Keratinocyte (primary cell): ENCODE data around the gene MAPT. TPM values are rescaled to one million over a fixed set of nuclear protein-coding genes. Genes with fewer than 3 reads are reported as not detected.

Source experiments
- DNase-seq: peaks from one replicate; pipeline ENCODE4 v3.0.0-alpha.2; 2011; ENCODE audit warnings: low read depth, missing footprints, low spot score
- FAIRE-seq: peaks from 2 replicates; lab custom pipeline; 2011; peaks lifted over from hg19 to GRCh38; lab: Jason Lieb, UNC
- H2AFZ ChIP-seq: 2 replicates; pipeline ENCODE4 v1.6.0; 2012; ENCODE audit warnings: low read length, control low read depth, inconsistent platforms; ENCODE audit not compliant: control insufficient read depth
- H3K27ac ChIP-seq: 2 replicates; pipeline ENCODE4 v1.5.1; 2011; ENCODE audit warnings: low read length; ENCODE audit not compliant: control insufficient read depth, insufficient read depth
- H3K27me3 ChIP-seq: 3 replicates; pipeline ENCODE4 v1.6.0; 2011; ENCODE audit warnings: low read length; ENCODE audit not compliant: control insufficient read depth, insufficient read depth; ENCODE audit errors: extremely low read depth
- H3K36me3 ChIP-seq, 2 experiments: 2 replicates in 1 of 2; 3 replicates in 1 of 2; pipeline ENCODE4 v1.5.1; 2011; ENCODE audit warnings: low read length in 2 of 2, mild to moderate bottlenecking in 1 of 2; ENCODE audit not compliant: control insufficient read depth in 2 of 2, insufficient read depth in 2 of 2; ENCODE audit errors: extremely low read depth in 1 of 2
- H3K4me1 ChIP-seq: 3 replicates; pipeline ENCODE4 v1.5.1; 2011; ENCODE audit warnings: low read length; ENCODE audit not compliant: control insufficient read depth, insufficient read depth; ENCODE audit errors: extremely low read depth
- H3K4me2 ChIP-seq: 3 replicates; pipeline ENCODE4 v1.6.0; 2011; ENCODE audit warnings: low read depth, low read length; ENCODE audit not compliant: control insufficient read depth, insufficient read depth; ENCODE audit errors: extremely low read depth
- H3K4me3 ChIP-seq, 3 experiments: fragments of 200-600 bp in 1 of 3; sonication (generic) in 1 of 3; 2 replicates in 2 of 3; 3 replicates in 1 of 3; pipeline ENCODE4 v1.5.1; 2011 to 2016; ENCODE audit warnings: low read length in 3 of 3, mild to moderate bottlenecking in 3 of 3, control low read depth in 2 of 3, inconsistent platforms in 1 of 3, low read depth in 1 of 3, mixed read lengths in 1 of 3, mixed run types in 1 of 3, moderate library complexity in 1 of 3; ENCODE audit not compliant: control insufficient read depth in 2 of 3, insufficient read depth in 2 of 3; ENCODE audit errors: extremely low read depth in 1 of 3
- H3K79me2 ChIP-seq: 2 replicates; pipeline ENCODE4 v1.6.0; 2012; ENCODE audit warnings: low read length; ENCODE audit not compliant: control insufficient read depth, insufficient read depth
- H3K9ac ChIP-seq: 3 replicates; pipeline ENCODE4 v1.6.0; 2011; ENCODE audit warnings: low read length; ENCODE audit not compliant: control insufficient read depth, insufficient read depth; ENCODE audit errors: extremely low read depth
- H3K9me1 ChIP-seq: 3 replicates; pipeline ENCODE4 v1.6.0; 2011; ENCODE audit warnings: low read length; ENCODE audit not compliant: control insufficient read depth, insufficient read depth; ENCODE audit errors: extremely low read depth
- H3K9me3 ChIP-seq: 2 replicates; pipeline ENCODE4 v1.5.1; 2012; ENCODE audit warnings: low read depth, low read length; ENCODE audit not compliant: control insufficient read depth
- H4K20me1 ChIP-seq: 3 replicates; pipeline ENCODE4 v1.6.0; 2011; ENCODE audit warnings: low read length; ENCODE audit not compliant: control insufficient read depth, insufficient read depth; ENCODE audit errors: extremely low read depth
- EZH2 ChIP-seq: IDR thresholded peaks from one replicate; pipeline ENCODE4 v1.6.1; 2012; ENCODE audit warnings: inconsistent platforms, mild to moderate bottlenecking, low read length, moderate library complexity
- dilution Hi-C: fragments of 300-500 bp; cut with MboI; formaldehyde crosslinking; loops from one replicate; pipeline ENCODE4 v1.7.0; 2020; ENCODE audit warnings: low sequenced_read_pairs; ENCODE audit not compliant: extremely low pct_ligation_motif_present
- polyA plus RNA-seq, 5 experiments: library from polyadenylated mRNA; depleted of rRNA in 3 of 5; stranded (reverse) in 3 of 5; stranded (forward) in 1 of 5; unstranded in 1 of 5; fragments of >200 nt; gene quantifications; 1 replicate in 1 of 5; 2 replicates in 3 of 5; 3 replicates in 1 of 5; pipeline versions ENCODE4 v1.2.1 to v1.2.3, GENCODE V29; 2011 to 2012; ENCODE audit warnings: missing spikeins in 2 of 5, low read depth in 1 of 5, low replicate concordance in 1 of 5
- TF ChIP-seq, protein P1 (sequence below), 3 experiments: IDR thresholded peaks in 1 of 3; conservative IDR thresholded peaks in 1 of 3; optimal IDR thresholded peaks in 1 of 3; 2 replicates in 2 of 3; 3 replicates in 1 of 3; pipeline versions ENCODE3 to v1.5.1; 2011; ENCODE audit warnings: low read length in 3 of 3, mild to moderate bottlenecking in 3 of 3, moderate library complexity in 2 of 3, control low read depth in 1 of 3, inconsistent platforms in 1 of 3; ENCODE audit not compliant: insufficient read depth in 2 of 3; ENCODE audit errors: extremely low read depth in 1 of 3

Gene MAPT
- polyA plus RNA-seq, 1 donor (not counting 4 experiments of a cell fraction or from before 2014, with no cell fraction given), result 0.08 TPM

DNA sequence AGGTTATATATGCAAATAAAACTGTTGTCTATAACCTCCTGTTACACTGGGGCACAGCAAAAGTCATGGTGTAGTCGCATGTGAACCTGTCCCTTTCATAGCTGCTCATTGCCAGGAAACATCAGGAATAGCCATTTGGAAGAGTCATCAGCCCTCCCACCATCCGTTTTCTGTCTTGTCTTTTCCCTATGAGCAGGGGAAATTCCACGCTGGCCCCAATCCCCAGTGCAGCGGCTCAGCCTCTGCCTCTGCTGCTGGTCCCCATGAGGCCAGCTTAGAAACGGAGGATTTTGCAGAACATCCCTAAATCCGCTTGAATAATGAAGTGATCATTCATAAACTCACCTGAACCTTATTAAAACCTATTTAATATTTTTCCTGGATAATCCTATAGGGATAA is 10.5 kb downstream of the MAPT start:
- Histone ChIP-seq H3K4me2 (no peak overlapping the region), H3K79me2 (no peaks in the 10 kb centered on the region), H4K20me1 (no peaks in the 10 kb centered on the region), H3K4me3 (no peak overlapping the region), H3K36me3 (no peaks in the 10 kb centered on the region), H3K27me3 (peaks cover 34% of the 10 kb centered on the region), H3K4me1 (no peaks in the 10 kb centered on the region), H3K9me3 (no peaks in the 10 kb centered on the region), H3K27ac (no peak overlapping the region), H3K9me1 (no peaks in the 10 kb centered on the region), H2AFZ (no peak overlapping the region), H3K9ac (no peak overlapping the region)
- FAIRE-seq (no peak), DNase-seq (no peak)
- dilution Hi-C loops, result no loop called here
- TF ChIP-seq, protein P1, sequence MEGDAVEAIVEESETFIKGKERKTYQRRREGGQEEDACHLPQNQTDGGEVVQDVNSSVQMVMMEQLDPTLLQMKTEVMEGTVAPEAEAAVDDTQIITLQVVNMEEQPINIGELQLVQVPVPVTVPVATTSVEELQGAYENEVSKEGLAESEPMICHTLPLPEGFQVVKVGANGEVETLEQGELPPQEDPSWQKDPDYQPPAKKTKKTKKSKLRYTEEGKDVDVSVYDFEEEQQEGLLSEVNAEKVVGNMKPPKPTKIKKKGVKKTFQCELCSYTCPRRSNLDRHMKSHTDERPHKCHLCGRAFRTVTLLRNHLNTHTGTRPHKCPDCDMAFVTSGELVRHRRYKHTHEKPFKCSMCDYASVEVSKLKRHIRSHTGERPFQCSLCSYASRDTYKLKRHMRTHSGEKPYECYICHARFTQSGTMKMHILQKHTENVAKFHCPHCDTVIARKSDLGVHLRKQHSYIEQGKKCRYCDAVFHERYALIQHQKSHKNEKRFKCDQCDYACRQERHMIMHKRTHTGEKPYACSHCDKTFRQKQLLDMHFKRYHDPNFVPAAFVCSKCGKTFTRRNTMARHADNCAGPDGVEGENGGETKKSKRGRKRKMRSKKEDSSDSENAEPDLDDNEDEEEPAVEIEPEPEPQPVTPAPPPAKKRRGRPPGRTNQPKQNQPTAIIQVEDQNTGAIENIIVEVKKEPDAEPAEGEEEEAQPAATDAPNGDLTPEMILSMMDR (optimal IDR thresholded peaks at IDR 0.05 in 1 of 3, IDR thresholded peaks at IDR 0.05 in 1 of 3, conservative IDR thresholded peaks at IDR 0.05 in 1 of 3; ENCODE audit: extremely low read depth in 1 of 3, insufficient read depth in 2 of 3, low read length in 3 of 3), result no peak
- TF ChIP-seq EZH2, result no peak

DNA sequence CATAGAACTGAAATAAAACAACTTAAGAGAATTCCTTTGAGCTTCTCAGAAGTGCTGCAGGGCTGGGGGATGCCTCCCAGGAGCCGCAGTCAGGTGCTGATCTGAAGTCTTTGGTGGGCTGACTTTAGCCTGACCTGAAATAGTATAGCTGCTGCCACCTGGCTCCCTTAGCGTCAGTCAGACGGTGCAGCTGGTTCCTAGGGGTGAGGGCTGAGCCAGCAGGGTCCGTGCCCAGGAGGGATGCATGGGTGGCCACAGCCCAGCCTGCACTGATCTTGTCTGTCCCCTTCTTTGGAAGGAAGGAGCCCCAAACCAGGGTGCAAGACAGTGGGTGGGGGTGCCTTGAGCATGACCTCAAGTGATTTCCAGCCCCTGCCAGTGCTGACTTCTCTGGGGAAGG is 11.5 kb downstream of the MAPT start:
- no peak overlapping the region for H3K27ac ChIP-seq
- no peak overlapping the region for H3K9ac ChIP-seq
- H3K4me3 ChIP-seq, result no peak overlapping the region
- no peak for TF ChIP-seq EZH2
- TF ChIP-seq, protein P1 (optimal IDR thresholded peaks at IDR 0.05 in 1 of 3, IDR thresholded peaks at IDR 0.05 in 1 of 3, conservative IDR thresholded peaks at IDR 0.05 in 1 of 3; ENCODE audit: extremely low read depth in 1 of 3, insufficient read depth in 2 of 3, low read length in 3 of 3), result no peak
- no peaks in the 10 kb centered on the region for H3K9me3 ChIP-seq
- no peaks in the 10 kb centered on the region for H3K36me3 ChIP-seq
- dilution Hi-C loops, result no loop called here
- peaks cover 29% of the 10 kb centered on the region for H3K27me3 ChIP-seq
- H3K79me2 ChIP-seq, result no peaks in the 10 kb centered on the region
- no peaks in the 10 kb centered on the region for H3K9me1 ChIP-seq
- H3K4me2 ChIP-seq, result no peak overlapping the region
- H3K4me1 ChIP-seq, result no peaks in the 10 kb centered on the region
- FAIRE-seq, result no peak
- no peak overlapping the region for H2AFZ ChIP-seq
- H4K20me1 ChIP-seq, result no peaks in the 10 kb centered on the region
- no peak for DNase-seq
